NB4 (cell line): ENCODE measurements around the gene JOSD1.
A peak's percentile ranks its signal among the peaks of the same experiment; 100 is the strongest.

ENCODE experiments used
- DNase-seq: peaks from one replicate; pipeline ENCODE4 v3.0.0; 2010; ENCODE audit warnings: low read depth
- H3K4me3 ChIP-seq: one replicate; pipeline ENCODE4 v1.5.1; 2011; ENCODE audit warnings: mild to moderate bottlenecking, low read depth, low read length, moderate library complexity
- MYC ChIP-seq: IDR thresholded peaks from 2 replicates; pipeline ENCODE4 v1.6.1; 2011; ENCODE audit warnings: low read depth, low read length
- POLR2A ChIP-seq: IDR thresholded peaks from 2 replicates; pipeline ENCODE4 v1.6.1; 2011; ENCODE audit warnings: mild to moderate bottlenecking; ENCODE audit not compliant: insufficient read length; ENCODE audit errors: extremely low read depth
- TF ChIP-seq, protein P1 (sequence below): IDR thresholded peaks from one replicate; pipeline ENCODE4 v1.5.1; 2012; ENCODE audit warnings: low read depth, low read length
- TF ChIP-seq, protein P2 (sequence below): IDR thresholded peaks from 2 replicates; pipeline ENCODE4 v1.6.1; 2011; ENCODE audit warnings: low read depth, low read length

JOSD1 gene

DNA sequence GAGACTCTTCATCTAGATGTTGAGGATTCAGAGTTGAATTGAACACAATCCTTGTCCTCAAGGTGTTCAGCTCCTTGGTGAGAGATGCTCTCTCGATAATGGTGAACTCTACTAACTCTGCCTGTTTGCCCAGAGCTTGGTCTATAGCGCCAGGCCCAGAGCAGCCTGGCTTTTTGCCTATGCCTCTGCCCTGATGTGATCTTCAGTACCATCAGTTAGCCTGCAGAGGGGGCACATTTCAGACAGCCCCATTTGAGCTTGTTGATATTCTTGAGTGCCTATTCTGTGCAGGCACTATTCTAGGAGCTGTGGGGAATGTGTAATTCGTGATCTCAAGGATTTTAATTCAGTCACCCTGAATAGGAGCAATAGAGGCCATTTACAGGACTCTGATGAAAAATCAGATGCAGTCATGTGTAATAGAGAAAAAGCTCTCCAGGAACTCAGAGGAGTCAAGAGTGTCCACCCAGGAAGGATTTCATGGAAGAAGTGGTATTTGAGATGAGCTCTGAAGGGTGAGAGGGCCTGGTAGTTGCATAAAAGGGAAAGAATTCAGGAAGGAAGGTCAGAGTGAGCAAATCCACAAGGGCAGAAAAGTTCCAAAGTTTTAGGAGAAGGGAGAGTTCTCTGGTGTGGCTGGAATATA, 24.3 kb upstream of the JOSD1 start:
- H3K4me3 ChIP-seq, result no peak overlapping the region
- peak; percentile 54 for DNase-seq
- TF ChIP-seq, protein P1, sequence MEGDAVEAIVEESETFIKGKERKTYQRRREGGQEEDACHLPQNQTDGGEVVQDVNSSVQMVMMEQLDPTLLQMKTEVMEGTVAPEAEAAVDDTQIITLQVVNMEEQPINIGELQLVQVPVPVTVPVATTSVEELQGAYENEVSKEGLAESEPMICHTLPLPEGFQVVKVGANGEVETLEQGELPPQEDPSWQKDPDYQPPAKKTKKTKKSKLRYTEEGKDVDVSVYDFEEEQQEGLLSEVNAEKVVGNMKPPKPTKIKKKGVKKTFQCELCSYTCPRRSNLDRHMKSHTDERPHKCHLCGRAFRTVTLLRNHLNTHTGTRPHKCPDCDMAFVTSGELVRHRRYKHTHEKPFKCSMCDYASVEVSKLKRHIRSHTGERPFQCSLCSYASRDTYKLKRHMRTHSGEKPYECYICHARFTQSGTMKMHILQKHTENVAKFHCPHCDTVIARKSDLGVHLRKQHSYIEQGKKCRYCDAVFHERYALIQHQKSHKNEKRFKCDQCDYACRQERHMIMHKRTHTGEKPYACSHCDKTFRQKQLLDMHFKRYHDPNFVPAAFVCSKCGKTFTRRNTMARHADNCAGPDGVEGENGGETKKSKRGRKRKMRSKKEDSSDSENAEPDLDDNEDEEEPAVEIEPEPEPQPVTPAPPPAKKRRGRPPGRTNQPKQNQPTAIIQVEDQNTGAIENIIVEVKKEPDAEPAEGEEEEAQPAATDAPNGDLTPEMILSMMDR, result peak; percentile 30
- no peak for TF ChIP-seq POLR2A

DNA sequence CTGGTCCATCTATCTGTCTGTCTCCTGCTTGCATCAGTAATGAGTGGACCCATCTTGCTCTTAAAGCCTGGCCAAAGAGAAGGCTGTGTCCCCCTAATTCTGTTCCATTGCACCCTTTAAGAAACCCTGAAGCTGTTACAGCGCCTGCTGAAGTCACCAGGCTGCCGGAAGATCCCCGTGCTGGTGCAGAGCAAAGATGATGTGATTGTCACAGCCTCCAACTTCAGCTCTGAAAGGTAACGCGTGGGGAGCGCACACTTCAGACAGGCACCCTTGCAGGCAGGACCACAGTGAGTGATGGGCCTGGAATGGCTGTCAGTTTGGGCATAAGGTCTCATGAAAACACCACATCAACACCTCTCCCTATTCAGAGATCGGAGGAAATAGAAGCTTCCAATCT, 23.4 kb upstream of the JOSD1 start:
- H3K4me3 ChIP-seq, result no peak overlapping the region
- TF ChIP-seq MYC, result no peak
- no peak for DNase-seq

DNA sequence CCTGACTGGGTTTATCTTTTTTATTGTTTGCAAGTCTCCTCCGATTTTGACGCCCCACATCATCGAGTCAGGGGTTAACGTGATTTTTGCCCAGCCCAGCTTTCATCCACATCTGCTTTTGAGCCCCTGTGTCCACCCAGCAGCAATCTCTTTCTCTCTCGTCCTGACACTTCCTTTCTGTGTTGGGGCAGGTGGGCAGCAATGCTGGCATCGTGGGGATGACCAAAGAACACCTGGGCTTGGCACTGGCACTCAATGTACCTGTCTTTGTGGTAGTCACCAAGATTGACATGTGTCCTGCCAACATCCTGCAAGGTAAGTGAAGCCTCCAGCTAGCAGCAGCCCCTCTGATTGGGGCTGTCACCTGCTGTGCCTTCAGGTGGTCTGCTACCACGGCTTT, 20.8 kb upstream of the JOSD1 start:
- TF ChIP-seq MYC (no peak), POLR2A (no peak)
- TF ChIP-seq, protein P1, result no peak
- TF ChIP-seq, protein P2, sequence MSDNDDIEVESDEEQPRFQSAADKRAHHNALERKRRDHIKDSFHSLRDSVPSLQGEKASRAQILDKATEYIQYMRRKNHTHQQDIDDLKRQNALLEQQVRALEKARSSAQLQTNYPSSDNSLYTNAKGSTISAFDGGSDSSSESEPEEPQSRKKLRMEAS, result no peak
- H3K4me3 ChIP-seq, result no peak overlapping the region
- no peak for DNase-seq

DNA sequence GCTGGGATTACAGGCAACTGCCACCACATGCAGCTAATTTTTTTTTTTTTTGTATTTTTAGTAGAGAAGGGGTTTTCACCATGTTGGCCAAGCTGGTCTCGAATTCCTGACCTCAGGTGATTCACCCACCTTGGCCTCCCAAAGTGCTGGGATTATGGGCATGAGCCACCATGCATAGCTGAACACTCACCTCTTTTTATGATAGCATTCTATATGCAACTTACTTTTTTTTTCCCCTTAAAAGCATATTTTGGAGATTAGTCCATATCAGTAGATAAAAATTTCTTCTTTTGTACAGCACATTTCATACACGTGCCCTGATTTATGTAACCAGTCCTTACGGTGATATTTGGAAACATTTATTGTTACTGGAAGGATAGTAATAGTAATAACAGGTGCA, 19.6 kb upstream of the JOSD1 start:
- DNase-seq, result no peak
- TF ChIP-seq, protein P1, result no peak
- TF ChIP-seq MYC (no peak), POLR2A (no peak)
- TF ChIP-seq, protein P2, result no peak
- H3K4me3 ChIP-seq, result no peak overlapping the region

DNA sequence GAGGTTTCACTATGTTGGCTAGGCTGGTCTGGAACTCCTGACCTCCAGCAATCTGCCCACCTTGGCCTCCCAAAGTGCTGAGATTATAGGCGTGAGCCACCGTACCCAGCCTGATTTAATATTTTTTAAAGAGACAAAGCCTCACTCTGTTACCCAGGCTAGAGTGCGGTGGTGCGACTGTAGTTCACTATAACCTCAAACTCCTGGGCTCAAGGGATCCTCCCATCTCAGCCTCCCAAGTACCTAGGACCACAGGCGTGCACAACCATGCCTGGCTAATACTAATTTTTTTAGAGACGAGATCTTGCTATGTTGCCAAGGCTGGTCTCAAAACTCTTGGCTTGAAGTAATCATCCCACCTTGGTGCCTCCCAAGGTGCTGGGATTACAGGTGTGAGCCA, 18.5 kb upstream of the JOSD1 start:
- no peak for DNase-seq
- TF ChIP-seq POLR2A (no peak), MYC (no peak)
- TF ChIP-seq, protein P2, result no peak
- TF ChIP-seq, protein P1, result no peak
- H3K4me3 ChIP-seq, result no peak overlapping the region

DNA sequence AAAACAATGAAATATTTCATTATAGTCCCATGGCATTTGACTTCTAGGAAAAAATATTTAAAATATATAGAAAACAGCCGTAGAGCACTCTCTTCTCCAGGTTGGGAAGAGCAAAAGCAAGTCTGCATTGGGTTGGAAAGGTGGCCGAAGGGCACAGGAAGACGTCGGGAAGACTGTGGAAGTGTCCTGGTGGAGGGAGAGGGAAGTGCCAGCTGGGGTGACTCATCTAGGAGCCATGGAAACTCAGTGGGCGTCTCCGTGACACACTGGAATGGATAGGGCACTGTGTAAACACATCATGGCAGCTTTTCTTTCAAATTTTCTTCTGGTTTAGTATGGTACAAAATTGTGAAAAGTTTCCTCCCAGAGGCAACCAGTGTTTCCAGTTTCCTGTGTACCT, 17.7 kb upstream of the JOSD1 start:
- no peak overlapping the region for H3K4me3 ChIP-seq
- no peak for TF ChIP-seq MYC
- TF ChIP-seq, protein P2, result no peak
- TF ChIP-seq, protein P1, result no peak
- no peak for TF ChIP-seq POLR2A
- DNase-seq, result no peak
